DMS 273 treated with DMSO at 0.1 percent for 48 hours (cell line): Measurements from ENCODE around the gene IWS1.
"Not testable (repeated sequence)": the region's sequence is repeated elsewhere in the genome, so short reads cannot be mapped to it uniquely, and the experiment has no call there.

Experiments used
- DNase-seq: peaks from one replicate; lab custom pipeline; 2025; lab: John Stamatoyannopoulos, UW

IWS1 gene

DNA sequence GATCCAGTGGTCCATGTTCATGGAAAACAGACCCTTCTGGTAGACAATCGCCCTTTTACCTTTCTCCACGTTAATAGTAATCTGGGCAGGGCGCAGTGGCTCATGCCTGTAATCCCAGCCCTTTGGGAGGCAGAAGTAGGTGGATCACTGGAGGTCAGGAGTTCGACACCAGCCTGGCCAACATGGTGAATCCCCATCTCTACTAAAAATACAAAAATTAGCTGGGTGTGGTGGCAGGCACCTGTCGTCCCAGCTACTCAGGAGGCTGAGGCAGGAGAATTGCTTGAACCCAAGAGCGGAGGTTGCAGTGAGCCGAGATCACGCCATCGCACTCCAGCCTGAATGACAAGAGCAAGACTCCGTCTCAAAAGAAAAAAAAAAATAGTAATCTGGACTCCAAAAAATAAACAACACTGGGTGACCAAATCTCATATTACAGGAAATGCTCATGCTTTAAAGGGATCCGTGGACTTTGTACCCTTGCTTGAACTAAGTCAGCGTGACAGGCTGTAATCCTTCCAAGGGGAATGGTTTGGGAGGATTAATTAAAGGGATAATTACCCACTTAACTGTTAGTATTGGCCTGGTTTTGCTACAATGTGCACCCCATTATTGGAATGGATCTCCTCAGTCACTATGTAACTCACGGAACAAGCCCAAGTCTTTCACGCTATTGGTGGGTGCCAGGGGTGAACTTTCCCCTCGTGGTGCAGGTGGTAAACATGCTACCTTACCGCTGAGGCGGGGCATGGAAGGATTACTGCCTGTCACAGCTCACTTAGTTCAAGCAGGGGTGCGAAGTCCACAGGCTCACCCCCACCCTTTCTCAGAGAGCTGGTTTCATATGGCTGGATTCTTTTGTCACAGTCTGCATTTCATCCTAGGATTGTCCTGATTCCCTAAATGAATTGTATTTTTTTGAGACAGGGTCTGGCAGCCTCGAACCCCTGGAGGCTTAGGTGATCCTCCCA, 71.4 kb downstream of the IWS1 start:
- no peak for DNase-seq

DNA sequence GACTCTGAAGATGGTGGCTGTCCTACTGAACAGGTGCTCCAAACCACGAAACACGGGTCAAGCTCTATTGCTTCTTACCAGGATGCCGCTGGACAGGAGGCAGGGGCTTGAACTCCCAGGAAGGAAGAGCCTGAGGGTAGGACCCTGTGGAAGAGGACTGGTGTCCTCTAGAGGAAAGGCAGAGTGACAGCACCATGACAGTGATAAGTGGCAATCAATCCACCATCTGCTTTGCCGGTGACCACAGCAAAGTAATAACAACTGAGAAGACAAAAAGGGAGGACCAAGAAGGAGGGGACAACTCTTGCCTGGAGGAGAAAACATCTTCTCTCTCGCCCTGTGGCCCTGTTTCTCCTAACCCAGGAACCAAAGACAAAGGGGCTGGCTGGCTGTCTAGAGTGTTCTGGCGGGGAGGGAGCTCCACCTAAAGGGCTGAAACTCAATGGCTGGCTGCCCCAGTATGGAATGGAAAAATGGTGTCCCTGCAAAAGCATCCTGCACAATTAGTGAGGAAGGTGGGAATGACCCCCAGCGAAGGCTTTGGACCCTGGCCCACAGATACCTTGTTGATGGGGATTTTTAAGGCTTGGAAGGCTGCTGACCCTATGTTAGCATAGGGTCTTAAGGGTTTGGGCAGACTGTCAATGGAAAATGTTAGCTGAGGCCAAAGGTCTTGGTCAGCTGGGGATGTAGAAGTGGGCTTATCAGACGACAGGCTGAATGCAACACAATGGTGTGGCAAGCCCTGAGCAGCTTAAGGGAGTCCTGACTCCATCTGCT, 72.7 kb downstream of the IWS1 start:
- no peak for DNase-seq

DNA sequence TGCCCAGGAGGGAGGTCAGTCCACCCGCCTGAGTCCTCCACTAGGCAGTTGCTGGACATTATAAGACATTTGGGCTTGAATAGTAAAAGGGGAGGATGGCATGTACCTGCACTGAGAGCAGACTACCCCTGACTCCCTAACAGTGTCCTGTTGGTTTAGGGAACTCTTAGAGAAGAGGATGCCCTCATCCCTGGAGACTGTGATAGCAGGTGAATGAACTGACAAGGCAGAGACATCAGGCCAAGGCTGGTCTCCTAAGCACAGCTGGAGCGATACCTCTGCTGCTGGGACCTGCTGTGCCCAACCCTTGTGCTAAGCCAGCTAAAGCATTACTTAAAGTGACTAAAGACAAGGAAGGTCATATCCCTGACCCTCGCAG, 73.3 kb downstream of the IWS1 start:
- no peak for DNase-seq

DNA sequence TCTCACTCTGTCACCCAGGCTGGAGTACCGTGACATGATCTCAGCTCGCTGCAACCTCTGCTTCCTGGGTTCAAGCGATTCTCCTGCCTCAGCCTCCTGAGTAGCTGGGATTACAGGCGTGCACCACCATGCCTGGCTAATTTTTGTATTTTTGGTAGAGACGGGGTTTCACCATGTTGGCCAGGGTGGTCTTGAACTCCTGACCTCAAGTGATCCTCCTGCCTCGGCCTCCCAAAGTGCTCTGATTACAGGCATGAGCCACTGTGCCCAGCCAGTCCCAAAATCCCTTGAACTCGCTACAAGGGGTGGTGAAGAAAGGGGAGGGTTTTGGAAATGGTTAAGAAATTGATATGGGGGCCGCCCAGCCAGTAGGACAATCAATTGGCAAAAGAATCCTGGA, 73.9 kb downstream of the IWS1 start:
- DNase-seq = not testable (repeated sequence)

DNA sequence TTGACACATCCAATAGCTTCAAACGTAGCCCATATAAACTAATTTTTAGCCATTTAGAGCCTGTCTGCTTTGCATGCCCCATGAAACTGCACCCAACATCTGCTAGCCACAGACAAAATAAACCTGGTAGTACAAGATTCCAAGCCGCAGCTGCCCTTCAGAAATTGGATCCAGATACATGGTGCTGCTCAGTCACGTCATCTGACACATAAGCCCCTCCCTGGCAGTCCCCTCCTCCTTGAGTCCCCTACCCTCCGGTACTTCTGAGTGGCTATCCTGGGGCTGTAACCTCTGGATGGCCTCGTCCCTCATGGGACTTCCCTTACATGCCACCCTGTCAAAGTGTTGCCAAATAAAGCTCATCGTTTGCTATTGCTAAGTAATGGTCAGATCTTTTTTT, 74.3 kb downstream of the IWS1 start:
- no peak for DNase-seq

DNA sequence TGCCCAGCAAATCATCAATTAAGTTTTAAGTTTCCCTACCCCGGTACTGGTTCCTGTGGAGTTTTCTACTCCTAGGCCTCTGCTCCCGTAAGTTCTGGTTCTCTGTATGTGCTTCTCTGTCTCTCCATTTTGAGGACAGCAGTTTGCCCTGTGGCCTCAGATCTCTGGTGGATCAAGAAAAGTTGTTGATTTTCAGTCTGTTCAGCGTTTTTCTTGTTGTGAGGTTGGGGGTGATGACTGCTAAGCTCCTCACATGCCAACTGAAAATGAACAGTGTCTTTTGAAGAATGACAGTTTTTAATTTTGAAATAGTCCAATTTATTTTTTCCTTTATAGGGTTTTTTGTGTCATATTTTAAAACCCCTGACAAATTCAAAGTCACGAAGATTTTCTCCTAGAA, 76.4 kb downstream of the IWS1 start:
- DNase-seq = no peak

DNA sequence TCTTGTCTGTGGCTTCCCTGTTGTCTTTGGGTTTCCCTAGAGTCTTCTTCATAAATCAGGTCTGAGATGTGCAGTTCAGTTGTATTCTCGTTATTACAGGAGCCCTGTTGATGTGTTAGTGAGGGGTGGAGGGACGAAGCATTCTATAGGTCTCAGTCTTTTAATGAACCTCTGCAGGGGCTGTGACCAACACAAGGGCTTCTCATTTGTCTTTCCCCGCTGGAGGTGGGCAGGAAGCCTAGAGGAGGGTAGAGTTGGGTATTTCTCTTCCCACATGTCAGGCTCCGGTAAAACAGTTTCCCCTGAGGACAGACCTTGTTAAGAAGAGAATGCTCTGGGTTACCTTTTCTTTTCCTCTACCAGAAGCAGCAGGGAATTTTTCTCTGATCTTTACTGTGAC, 76.9 kb downstream of the IWS1 start:
- DNase-seq = no peak

DNA sequence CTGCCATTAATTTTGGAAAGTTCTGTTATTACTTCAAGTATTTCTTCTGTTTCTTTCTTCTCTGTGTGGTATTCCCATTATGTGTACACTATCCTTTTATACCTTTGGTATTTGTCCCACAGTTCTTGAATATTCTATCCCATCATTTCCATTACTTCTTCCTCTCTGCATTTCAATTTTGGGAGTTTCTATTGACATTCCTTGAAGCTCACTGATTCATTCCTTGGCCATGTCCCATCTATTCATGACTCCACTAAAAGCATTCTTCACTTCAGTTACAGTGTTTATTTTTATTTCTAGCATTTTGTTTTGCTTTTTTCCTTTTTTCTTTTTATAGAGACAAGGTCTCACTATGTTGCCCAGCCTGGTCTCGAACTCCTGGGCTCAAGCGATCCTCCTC, 77.8 kb downstream of the IWS1 start:
- DNase-seq = no peak

DNA sequence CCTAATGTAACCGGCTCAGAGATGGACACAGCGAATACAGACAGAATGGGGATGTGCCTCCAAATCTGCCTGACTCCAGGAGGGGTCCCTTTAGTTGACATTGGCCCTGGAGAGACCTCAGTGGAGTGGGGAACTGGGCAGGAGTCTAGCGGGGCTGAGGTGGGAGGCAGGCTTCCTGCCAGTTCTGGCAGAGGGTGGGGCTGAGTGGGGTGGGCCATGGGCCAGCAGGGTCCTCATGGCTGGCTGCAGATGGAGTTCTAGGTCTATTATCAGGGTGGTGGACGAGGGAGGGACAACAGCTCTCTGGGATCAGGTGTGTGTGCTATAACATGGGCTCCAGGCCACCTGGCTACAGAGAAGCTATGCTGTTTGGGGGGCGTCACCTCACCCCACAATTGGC, 86.9 kb downstream of the IWS1 start:
- DNase-seq = no peak

DNA sequence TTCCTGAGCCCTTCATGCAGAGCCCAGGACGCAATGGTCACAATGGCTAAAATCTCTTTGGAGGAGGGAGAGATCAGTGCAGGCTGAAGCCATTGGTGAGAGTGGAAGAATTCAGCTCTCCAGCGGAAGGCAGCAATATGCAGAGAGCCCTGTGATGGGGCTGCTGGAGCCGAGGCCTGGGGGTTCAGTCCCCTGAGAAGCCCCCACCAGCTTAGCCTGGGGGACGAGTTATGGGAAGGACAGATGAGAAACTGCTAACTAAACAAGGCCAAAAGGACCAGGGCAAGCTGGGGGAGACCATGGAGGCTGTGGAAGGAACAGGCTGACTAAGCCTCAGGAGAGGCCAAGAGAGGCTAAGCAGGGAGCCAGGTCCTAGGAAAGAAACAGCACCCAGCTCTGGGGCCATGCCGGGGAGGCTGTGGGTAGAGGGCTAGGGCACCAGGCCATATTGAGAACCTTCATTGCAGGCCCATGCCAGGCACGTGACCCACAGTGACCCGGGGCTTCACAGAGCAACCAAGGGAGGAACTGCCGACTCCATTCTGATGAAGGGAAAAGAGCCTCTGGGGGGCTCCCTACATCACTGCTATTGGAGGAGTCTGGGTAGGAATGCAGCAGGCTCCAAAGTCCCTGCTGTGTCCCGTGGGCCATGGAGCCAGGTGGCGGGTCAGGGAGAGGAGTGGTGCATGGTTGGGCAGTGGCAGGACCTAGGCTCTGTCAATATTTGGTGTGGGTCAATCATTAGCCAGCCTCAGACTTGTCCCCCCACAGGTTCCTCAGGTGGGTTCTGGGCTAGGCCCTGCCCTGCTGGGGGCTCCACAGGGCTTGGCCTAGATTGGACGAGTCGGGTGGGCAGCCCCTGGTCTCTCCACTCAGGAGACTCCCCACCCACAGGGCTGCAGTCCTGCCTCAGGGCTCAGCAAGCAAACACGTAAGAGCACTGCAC, 88.2 kb downstream of the IWS1 start:
- no peak for DNase-seq

DNA sequence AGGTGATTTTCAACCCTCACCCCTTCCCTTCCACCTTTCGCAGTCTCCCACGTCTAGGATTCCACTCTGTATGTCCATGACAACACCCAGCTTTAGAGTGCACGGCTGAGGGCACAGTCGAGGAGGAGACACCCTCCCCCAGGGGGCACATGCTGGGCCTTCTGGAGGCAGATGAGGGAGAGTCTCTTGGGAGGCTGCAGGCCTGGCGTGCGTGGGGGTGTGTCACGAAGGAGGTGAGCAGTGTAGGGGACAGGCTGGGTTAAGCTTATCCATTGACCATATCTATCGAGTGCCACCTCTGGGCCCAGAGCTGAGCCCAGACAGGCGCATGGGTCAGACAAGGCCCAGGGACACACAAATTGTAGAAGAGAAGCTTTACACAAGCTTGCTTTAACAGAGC, 89.2 kb downstream of the IWS1 start:
- no peak for DNase-seq

DNA sequence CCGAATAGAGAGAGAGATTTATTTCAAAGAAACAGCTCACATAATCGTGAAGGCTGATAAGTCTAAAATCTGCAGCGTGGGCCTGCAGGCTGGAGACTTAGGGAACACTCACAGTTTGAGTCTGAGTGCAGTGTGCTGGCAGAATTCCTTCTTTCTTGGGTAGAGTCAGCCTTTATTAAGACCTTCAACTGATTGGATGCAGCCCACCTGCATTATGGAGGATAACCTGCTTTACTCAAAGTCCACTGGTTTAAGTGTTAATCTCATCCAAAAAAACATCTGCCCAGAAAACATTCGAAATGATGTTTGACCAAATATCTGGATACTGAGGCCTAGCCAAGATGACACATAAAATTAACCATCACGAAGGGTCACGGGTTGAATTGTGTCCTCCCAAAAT, 91.8 kb downstream of the IWS1 start:
- DNase-seq = no peak

DNA sequence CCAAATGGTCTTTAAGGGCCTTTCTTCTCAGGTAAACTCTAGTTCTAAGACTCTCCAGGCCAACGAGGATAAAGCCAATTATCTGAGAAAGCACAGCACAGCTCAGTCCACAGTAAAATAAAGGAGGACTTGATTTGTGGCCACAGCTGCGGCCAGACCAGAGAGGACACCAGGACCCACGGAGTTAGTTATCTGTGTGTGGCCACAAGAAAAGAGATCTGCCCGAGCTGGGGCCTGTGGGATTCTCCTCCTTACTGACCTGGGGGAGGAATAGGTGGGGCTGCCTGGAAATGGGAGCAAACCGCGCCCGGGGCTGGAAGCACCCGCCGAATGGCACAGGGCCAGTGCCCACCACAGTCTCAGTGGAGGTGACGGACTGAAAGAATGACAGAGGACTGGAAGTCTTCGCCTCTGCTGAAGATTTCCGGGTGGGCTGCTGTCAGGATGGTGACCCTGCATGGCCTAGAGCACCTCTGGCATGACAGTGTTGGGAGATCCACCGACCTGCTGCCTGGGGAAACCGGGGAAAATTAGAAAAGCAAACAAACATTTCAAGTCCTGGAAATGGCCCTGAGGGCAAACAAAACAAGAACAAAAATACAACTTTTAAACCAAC, 94.8 kb downstream of the IWS1 start:
- no peak for DNase-seq
